ENCODE results near the gene PGRMC1.
"Not testable (repeated sequence)": the region's sequence is repeated elsewhere in the genome, so short reads cannot be mapped to it uniquely, and the experiment has no call there.

The PGRMC1 gene

GRCh38 chrX:119235872-119236622 is at the start of gene PGRMC1:
Gene PGRMC1 (plus strand): TSS chrX:119236285. CDS start chrX:119236364, 79 bp downstream.
- DNase-seq, result peak; percentile 88

- no peak for DNase-seq
Observed at GRCh38 chrX:119186763-119187162, 49.3 kb upstream of the PGRMC1 start.

GRCh38 chrX:119187298-119187697 is 48.8 kb upstream of the PGRMC1 start:
- no peak for DNase-seq

GRCh38 chrX:119189115-119189514 is 47.0 kb upstream of the PGRMC1 start:
- DNase-seq, result no peak

GRCh38 chrX:119189595-119189994 is 46.5 kb upstream of the PGRMC1 start:
- DNase-seq, result peak; percentile 36

- no peak for DNase-seq
Observed at GRCh38 chrX:119190091-119190681, 45.9 kb upstream of the PGRMC1 start.

- DNase-seq, result no peak
Observed at GRCh38 chrX:119190831-119191230, 45.3 kb upstream of the PGRMC1 start.

GRCh38 chrX:119194621-119195020 is 41.5 kb upstream of the PGRMC1 start:
- no peak for DNase-seq

- DNase-seq, result no peak
Observed at GRCh38 chrX:119201570-119201969, 34.5 kb upstream of the PGRMC1 start.

GRCh38 chrX:119206203-119206602 is 29.9 kb upstream of the PGRMC1 start:
- no peak for DNase-seq

- not testable (repeated sequence) for DNase-seq
Observed at GRCh38 chrX:119207483-119207882, 28.6 kb upstream of the PGRMC1 start.

- no peak for DNase-seq
Observed at GRCh38 chrX:119208401-119209057, 27.6 kb upstream of the PGRMC1 start.

GRCh38 chrX:119210931-119211648 is 25.0 kb upstream of the PGRMC1 start:
- DNase-seq, result not testable (repeated sequence)

GRCh38 chrX:119211649-119212014 is 24.5 kb upstream of the PGRMC1 start:
- no peak for DNase-seq

- DNase-seq, result peak; percentile 11
Observed at GRCh38 chrX:119218198-119218597, 17.9 kb upstream of the PGRMC1 start.

GRCh38 chrX:119222932-119223331 is 13.2 kb upstream of the PGRMC1 start:
- DNase-seq, result no peak

GRCh38 chrX:119223783-119224182 is 12.3 kb upstream of the PGRMC1 start:
- no peak for DNase-seq

- DNase-seq, result no peak
Observed at GRCh38 chrX:119226446-119226845, 9.6 kb upstream of the PGRMC1 start.

- no peak for DNase-seq
Observed at GRCh38 chrX:119228512-119229252, 7.4 kb upstream of the PGRMC1 start.

GRCh38 chrX:119229253-119229615 is 6.9 kb upstream of the PGRMC1 start:
- DNase-seq, result no peak

GRCh38 chrX:119230850-119231249 is 5.2 kb upstream of the PGRMC1 start:
- DNase-seq, result no peak

- no peak for DNase-seq
Observed at GRCh38 chrX:119231936-119232445, 4.1 kb upstream of the PGRMC1 start.
